ENCODE measurements around the gene C19orf12.

DNA sequence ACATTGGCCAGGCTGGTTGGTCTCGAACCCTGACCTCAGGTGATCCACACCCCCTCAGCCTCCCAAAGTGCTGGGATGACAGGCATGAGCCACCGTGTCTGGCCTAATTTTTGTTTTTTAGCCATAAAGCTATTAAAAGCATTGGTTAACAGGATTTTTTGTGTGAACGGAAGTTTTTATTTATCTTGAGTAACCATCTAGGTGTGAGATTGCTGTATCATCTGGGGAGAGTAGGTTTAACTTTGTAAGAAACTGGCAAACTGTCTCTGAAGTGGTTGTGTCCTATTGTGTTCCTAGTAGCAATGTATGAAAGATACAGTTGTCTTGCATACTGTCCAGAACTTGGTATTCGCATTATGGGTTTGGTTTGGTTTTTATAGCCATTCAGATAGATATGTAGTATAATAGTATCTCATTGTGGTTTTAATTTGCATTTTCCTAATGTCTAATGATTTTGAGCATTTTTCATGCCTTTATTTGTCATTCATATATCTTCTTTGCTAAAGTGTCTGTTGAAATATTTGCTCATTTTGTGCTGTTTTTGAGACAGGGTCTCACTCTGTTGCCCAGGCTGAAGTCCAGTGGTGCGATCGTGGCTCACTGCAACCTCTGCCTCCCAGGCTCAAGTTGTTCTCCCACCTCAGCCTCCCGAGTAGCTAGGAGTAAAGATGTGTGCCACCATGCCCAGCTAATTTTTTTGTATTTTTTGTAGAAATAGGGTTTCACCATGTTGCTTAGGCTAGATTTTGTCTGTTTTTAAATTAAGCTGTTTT is 63.3 kb downstream of the C19orf12 start:
- TF ChIP-seq, protein P1, sequence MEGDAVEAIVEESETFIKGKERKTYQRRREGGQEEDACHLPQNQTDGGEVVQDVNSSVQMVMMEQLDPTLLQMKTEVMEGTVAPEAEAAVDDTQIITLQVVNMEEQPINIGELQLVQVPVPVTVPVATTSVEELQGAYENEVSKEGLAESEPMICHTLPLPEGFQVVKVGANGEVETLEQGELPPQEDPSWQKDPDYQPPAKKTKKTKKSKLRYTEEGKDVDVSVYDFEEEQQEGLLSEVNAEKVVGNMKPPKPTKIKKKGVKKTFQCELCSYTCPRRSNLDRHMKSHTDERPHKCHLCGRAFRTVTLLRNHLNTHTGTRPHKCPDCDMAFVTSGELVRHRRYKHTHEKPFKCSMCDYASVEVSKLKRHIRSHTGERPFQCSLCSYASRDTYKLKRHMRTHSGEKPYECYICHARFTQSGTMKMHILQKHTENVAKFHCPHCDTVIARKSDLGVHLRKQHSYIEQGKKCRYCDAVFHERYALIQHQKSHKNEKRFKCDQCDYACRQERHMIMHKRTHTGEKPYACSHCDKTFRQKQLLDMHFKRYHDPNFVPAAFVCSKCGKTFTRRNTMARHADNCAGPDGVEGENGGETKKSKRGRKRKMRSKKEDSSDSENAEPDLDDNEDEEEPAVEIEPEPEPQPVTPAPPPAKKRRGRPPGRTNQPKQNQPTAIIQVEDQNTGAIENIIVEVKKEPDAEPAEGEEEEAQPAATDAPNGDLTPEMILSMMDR (IDR thresholded peaks at IDR 0.05) = no peak
- TF ChIP-seq ZFX (IDR thresholded peaks at IDR 0.05; ENCODE audit: borderline replicate concordance) = no peak

All from 22Rv1 (cell line).